ENCODE results near the gene SLC25A42.
"Not testable (repeated sequence)": the region's sequence is repeated elsewhere in the genome, so short reads cannot be mapped to it uniquely, and the experiment has no call there.

Gene SLC25A42, protein sequence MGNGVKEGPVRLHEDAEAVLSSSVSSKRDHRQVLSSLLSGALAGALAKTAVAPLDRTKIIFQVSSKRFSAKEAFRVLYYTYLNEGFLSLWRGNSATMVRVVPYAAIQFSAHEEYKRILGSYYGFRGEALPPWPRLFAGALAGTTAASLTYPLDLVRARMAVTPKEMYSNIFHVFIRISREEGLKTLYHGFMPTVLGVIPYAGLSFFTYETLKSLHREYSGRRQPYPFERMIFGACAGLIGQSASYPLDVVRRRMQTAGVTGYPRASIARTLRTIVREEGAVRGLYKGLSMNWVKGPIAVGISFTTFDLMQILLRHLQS

DNA sequence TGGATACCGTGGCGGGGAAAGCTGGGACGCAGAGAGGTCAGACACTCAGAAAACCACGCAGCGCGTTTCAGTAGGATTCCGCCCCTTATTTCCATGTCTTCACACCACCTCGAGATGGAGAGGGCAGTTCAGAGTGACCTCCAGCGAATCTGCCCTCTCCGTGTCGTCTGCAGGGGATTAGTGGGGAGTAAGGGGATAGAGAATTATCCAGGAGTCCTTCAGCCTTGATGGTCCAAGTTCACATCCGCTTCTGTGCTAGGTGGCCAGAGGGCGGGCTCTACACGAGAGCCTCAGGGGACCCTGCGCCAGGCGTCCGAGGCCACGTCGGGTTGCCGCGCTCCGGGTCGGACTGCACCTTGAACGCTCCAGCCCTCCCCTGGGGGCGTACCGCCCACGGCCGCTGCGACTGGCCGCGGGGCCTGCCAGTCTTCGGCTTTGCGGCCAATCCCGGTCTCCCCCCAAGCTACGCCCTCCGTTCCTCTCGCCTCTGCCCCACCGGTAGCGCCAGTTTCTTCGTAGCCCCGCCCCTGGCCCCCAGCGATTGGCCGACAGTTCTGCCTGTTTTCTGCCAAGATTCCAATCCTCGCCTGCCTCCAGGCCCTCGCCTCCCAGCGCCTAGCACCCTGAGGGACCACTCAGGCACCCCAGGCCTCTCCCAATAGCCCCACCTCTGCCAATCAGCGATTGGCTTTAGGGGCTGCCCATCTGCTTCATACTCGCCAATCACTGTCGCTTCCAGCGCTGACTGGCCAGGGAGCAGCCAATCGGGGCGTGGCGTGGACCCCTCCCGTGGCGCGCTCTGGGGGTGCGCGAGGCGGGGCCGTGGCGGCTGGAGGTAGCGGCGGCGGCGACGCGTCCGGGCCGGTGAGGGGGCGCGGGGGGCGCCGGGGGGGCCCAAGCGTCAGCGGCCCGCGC lies at the start of gene SLC25A42:
TSS of gene SLC25A42 (plus strand) at position 812 of the 915 bp plus-strand sequence. CDS start 32,131 bp downstream, outside the sequence.
- H3K4me3 ChIP-seq (replicated peaks in 1 of 2; ENCODE audit: low read depth in 2 of 2, low read length in 2 of 2) = peak within 1 kb of the TSS; percentile 76 to 85
- TF ChIP-seq, protein P1, sequence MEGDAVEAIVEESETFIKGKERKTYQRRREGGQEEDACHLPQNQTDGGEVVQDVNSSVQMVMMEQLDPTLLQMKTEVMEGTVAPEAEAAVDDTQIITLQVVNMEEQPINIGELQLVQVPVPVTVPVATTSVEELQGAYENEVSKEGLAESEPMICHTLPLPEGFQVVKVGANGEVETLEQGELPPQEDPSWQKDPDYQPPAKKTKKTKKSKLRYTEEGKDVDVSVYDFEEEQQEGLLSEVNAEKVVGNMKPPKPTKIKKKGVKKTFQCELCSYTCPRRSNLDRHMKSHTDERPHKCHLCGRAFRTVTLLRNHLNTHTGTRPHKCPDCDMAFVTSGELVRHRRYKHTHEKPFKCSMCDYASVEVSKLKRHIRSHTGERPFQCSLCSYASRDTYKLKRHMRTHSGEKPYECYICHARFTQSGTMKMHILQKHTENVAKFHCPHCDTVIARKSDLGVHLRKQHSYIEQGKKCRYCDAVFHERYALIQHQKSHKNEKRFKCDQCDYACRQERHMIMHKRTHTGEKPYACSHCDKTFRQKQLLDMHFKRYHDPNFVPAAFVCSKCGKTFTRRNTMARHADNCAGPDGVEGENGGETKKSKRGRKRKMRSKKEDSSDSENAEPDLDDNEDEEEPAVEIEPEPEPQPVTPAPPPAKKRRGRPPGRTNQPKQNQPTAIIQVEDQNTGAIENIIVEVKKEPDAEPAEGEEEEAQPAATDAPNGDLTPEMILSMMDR (IDR thresholded peaks at IDR 0.05; ENCODE audit: low read depth, low read length) = no peak
- DNase-seq (ENCODE audit: low read depth in 2 of 2) = peak; percentile 100

DNA sequence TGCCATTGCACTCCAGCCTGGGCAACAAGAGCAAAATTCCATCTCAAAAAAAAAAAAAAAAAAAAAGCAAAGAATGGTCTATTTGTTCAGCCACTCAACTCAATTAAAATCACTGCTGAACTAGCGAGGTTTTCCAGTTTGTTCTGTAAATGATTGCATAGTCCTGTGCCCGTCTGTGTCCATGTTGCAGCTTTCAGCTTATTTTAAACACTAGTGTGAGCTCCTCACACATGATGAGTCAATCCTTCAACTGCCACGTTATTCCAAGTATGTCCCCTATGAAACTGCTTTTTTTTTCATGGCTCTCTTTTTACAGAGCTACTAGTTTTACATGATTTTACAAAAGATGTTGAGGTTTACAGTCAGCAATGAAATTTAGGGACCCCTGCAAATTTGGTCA lies 42.7 kb upstream of the SLC25A42 start:
- TF ChIP-seq, protein P1 (IDR thresholded peaks at IDR 0.05; ENCODE audit: low read depth, low read length) = no peak
- DNase-seq (ENCODE audit: low read depth in 2 of 2) = peak; percentile 26 to 67
- no peak overlapping the region for H3K4me3 ChIP-seq (replicated peaks in 1 of 2; ENCODE audit: low read depth in 2 of 2, low read length in 2 of 2)

DNA sequence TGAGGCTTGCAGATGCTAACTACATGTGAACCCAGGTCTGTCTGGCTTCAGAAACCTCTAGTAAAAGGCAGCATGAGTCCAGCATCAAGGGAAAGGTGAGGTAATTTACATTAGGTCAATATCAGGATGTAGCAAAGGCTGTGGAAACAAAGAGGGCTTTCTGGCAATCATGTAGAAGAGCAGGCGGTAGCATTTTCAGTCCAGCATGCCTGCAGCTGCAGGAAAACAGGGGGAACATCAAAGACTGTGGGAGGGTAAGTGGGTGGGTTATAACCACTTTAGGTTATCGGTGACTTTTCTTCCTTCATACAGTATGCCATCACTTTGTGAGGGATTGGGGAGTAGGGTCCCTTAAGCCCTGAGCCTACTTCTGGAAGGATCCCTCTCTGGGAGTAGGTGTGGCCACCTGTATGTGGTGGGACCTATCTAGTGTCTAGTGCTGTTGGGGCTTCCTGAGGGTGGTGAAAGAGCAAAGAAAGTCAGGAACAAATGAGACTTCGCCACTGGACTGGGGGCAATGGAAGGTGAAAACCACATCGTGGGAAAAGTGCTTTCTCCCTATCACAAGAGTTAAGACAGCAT lies 41.3 kb upstream of the SLC25A42 start:
- H3K4me3 ChIP-seq (replicated peaks in 1 of 2; ENCODE audit: low read depth in 2 of 2, low read length in 2 of 2) = no peak overlapping the region
- no peak for DNase-seq (ENCODE audit: low read depth in 2 of 2)
- TF ChIP-seq, protein P1 (IDR thresholded peaks at IDR 0.05; ENCODE audit: low read depth, low read length) = no peak

DNA sequence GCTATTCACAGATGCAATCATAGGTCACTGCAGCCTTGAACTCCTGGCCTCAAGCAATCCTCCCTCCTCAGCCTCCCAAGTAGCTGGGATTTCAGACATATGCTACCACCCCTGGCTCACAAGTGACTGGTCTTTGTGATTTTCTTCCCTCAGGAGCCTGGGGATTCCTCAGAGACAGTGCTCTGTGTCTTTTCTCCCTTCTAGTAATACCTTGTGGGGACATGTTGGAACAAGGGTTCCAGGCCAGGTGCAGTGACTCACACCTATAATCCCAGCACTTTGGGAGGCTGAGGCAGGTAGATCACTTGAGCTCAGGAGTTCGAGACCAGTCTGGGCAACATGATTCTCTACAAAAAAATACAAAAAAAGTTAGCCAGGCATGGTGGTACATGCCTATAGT lies 40.4 kb upstream of the SLC25A42 start:
- H3K4me3 ChIP-seq (replicated peaks in 1 of 2; ENCODE audit: low read depth in 2 of 2, low read length in 2 of 2); DNase-seq (ENCODE audit: low read depth in 2 of 2): not testable (repeated sequence)

DNA sequence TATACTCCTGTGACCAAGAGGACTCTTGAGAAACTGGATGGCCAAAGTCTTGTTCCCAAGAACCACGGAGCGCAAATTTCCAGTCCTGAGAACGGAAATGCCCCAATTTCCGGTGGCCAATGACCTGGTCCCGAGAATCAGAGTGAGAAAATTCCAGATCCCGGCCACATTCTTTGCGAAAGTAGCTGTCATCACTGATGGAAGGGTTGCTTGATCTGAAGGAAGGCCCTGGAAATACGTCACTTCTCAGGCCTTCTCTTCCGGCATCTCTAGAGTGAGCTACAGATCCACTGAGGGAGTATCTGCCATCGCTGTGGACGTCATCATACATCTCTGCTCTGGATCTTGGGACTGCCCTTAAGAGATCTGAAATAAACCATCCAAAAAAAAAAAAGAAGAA lies 37.9 kb upstream of the SLC25A42 start:
- H3K4me3 ChIP-seq (replicated peaks in 1 of 2; ENCODE audit: low read depth in 2 of 2, low read length in 2 of 2) = no peak overlapping the region
- DNase-seq (ENCODE audit: low read depth in 2 of 2) = no peak
- TF ChIP-seq, protein P1 (IDR thresholded peaks at IDR 0.05; ENCODE audit: low read depth, low read length) = no peak

DNA sequence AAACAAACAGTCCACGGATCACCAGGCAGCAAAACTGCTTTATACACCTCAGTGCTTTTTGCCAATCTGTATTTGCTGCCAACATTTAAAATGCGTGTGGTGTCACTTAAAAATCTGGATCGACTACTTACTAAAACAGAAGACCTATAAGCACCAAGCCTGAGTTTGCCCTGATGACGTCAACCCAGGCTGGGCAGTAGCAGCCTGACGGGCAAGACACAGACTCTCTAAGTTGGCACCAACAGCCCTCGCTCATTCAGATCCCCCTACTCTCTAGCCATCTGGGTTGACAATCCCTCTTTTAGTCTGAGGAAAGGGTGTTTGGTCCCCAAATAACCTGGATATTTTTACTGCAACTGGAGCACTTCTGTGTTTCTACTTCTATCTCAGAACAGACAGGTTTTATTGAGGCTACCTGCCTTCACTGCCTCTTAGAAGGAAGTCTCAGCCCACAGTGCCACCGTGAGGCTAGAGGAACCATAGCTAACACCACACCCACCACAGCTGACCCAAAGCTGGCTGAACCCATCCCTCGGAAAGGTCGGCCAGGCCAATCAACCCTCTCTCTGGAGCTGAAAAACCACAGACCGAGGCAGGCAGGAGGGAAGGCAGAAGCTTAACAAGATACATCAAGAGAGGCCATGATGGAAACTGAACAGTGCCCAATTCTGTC lies 37.4 kb upstream of the SLC25A42 start:
- DNase-seq (ENCODE audit: low read depth in 2 of 2) = peak in 1 of 2 donors; percentile 13
- H3K4me3 ChIP-seq (replicated peaks in 1 of 2; ENCODE audit: low read depth in 2 of 2, low read length in 2 of 2) = no peak overlapping the region
- TF ChIP-seq, protein P1 (IDR thresholded peaks at IDR 0.05; ENCODE audit: low read depth, low read length) = no peak
